Mononuclear cell (primary cell): ENCODE results near the gene SLC35E4. TPM values are rescaled to one million over a fixed set of nuclear protein-coding genes. Genes with fewer than 3 reads are reported as not detected.
"Not testable (repeated sequence)": the region's sequence is repeated elsewhere in the genome, so short reads cannot be mapped to it uniquely, and the experiment has no call there.

Source experiments
- H3K27me3 ChIP-seq: 2 replicates; pipeline ENCODE4 v1.6.0; 2011; ENCODE audit warnings: low read length, control low read depth; ENCODE audit not compliant: insufficient read depth
- H3K4me1 ChIP-seq: 2 replicates; pipeline ENCODE4 v1.5.1; 2011; ENCODE audit warnings: mild to moderate bottlenecking, low read length, control low read depth; ENCODE audit not compliant: insufficient read depth
- H3K4me3 ChIP-seq: 2 replicates; pipeline ENCODE4 v1.5.1; 2011; ENCODE audit warnings: mild to moderate bottlenecking, low read length, moderate library complexity
- H3K9me3 ChIP-seq: 2 replicates; pipeline ENCODE4 v1.5.1; 2011; ENCODE audit warnings: low read depth, mild to moderate bottlenecking, control low read depth, low read length
- total RNA-seq: library from RNA; depleted of rRNA; stranded (reverse); fragments of >200 nt; gene quantifications from one replicate; pipeline ENCODE4 v1.2.3, GENCODE V29; 2012

The SLC35E4 gene
- total RNA-seq, 1 donor, result 4.4 TPM

DNA sequence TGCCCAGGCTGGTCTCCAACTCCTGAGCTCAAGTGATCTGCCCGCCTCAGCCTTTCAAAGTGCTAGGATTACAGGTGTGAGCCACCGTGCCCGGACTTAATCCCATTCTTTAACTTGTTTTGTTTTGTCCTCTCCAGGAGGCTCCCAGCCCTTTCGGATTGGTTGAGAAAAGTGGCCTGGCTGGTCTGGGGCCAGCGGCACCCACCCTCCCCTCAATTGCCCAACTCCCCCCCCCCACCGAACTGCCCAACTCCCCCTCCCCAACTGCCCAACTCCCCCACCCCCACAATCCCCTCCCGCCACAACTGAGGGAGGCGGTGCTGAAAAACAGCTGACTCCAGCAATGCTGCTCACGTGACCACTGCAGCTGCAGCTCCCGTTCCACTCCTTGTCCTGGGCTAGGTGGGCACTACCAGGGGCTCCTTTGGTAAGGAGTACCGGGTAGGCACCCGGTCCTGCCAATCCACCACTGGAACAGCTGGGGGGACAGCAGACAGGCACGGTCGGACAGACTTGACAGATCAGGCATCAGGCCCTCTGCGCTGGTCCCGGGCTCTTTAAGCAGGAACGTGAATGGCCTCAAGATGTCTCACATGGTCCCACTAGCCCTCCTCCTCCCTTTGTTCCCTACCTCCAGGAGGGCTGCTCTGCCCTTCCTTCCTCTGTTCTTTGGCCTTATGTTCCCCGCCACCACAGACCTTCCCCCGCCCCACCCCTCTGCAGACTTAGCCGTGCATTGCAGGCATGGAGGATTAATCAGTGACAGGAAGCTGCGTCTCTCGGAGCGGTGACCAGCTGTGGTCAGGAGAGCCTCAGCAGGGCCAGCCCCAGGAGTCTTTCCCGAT, 28.9 kb upstream of the SLC35E4 start, which contains the start of gene TCN2:
TSS of gene TCN2 (plus strand) at position 720 of the 845 bp plus-strand sequence. CDS start 158 bp downstream, outside the sequence.
- Histone ChIP-seq H3K4me1 (peaks cover 60% of the 10 kb centered on the region), H3K27me3 (no peaks in the 10 kb centered on the region), H3K9me3 (no peaks in the 10 kb centered on the region), H3K4me3 (peak within 1 kb of the TSS; percentile 38)

- H3K4me3 ChIP-seq, result peak overlapping the region; percentile 38
- H3K27me3 ChIP-seq, result no peaks in the 10 kb centered on the region
- H3K4me1 ChIP-seq, result peaks cover 60% of the 10 kb centered on the region
- H3K9me3 ChIP-seq, result no peaks in the 10 kb centered on the region
These were observed 28.2 kb upstream of the SLC35E4 start for GRCh38 chr22:30607300-30607930.

DNA sequence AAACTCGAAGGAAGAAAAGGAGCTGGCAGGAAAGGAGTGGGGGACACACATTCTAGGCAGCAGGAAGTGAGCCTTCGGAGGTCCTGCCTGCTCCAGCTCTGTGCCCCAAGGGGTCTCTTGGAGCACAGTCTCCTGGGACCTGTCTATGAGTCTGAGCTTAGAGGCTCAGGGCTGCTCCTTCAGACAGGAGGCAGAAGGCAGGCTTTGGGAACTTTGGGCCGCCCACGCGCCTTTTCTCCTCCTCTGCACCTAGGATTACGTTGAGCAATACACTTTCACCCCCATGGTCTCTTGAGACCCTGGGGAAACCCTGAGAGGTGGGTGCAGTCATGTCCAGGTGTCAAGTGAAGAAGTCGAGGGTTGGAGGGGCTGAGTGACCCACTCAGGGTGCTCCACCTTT, 27.6 kb upstream of the SLC35E4 start:
- H3K4me1 ChIP-seq, result peaks cover 60% of the 10 kb centered on the region
- no peak overlapping the region for H3K4me3 ChIP-seq
- no peaks in the 10 kb centered on the region for H3K9me3 ChIP-seq
- H3K27me3 ChIP-seq, result no peaks in the 10 kb centered on the region

DNA sequence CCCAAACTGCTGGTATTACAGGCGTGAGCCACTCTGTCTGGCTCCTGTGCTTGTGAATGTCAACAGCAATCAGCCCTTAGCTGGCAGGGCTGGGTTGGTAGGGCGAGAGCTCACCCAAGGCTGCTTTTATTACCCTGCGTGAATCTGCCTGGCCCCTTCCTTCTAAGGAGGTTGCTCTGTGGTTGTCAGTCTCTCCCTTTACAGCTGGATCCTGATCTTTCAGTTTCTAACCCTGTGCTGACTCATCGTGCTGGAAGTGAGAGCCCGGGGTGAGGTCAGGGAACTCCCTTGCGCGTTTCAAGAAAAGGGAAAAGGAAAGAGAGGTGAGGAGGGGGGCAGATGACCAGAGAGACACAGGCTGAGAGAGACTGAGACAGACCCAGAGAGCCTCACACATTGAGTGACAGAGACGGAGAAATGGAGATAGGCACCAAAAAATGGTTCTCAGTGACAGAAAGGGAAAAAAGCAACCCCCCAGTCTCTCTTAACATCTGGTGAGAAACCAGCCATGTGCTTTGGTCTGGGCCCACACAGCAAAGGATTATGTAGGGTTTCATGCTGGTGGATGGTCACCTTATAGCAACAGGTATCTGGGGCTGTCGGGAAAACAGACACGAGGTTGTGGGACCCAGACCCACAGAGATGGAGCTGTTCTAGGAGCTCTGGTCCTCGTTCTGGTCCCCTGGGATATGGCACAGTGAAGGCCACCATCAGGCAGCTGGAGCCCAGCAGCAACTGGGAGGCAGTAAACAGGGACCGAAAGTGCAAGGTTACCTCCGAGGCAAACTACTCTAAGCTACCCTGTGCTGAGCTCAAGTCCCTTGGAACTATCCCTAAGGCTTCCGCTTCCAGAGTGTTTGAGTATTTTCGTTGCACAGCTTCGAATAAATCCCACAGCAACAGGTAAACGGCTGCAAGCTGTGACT, 26.1 kb upstream of the SLC35E4 start:
- Histone ChIP-seq H3K27me3 (no peaks in the 10 kb centered on the region), H3K4me1 (peaks cover 60% of the 10 kb centered on the region), H3K4me3 (no peak overlapping the region), H3K9me3 (no peaks in the 10 kb centered on the region)

DNA sequence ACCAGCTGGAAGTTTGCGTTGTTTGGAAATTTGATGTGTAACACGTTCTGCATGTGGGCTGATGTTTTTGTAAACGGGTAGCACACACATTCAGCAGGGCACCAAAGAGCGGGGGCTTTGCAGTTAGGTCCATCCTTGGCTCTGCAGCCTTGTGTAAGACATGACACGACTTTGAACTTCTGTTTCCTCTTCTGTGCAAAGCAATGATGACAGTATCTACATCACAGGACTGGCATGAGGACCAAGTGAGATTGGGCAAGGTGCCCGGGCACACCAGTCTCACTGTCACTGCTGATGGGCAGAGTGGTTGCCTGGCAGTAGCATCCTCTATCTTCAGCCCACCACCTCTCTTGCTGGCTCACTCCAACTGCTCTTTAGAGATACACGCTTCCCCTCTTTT, 25.3 kb upstream of the SLC35E4 start:
- Histone ChIP-seq H3K4me3 (no peak overlapping the region), H3K9me3 (no peaks in the 10 kb centered on the region), H3K27me3 (no peaks in the 10 kb centered on the region), H3K4me1 (peaks cover 59% of the 10 kb centered on the region)

DNA sequence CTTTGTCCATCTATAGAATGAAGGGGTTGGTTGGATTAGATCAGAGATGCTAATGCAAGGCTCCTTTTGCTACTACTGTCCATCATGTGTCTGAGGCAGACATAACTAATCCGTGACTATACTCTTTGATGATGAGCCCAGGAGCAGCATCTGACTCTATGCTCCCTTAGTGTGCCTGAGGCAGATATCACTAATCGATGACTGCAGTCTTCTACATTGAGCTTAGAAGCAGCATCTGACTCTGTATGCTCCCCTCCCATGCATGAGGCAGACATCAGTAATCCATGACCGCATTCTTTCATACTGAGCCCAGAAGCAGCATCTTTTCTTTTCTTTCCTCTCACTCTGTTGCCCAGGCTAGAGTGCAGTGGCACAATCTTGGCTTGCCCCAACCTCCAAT, 24.4 kb upstream of the SLC35E4 start:
- Histone ChIP-seq H3K4me3 (no peak overlapping the region), H3K9me3 (no peaks in the 10 kb centered on the region), H3K4me1 (peaks cover 59% of the 10 kb centered on the region)

DNA sequence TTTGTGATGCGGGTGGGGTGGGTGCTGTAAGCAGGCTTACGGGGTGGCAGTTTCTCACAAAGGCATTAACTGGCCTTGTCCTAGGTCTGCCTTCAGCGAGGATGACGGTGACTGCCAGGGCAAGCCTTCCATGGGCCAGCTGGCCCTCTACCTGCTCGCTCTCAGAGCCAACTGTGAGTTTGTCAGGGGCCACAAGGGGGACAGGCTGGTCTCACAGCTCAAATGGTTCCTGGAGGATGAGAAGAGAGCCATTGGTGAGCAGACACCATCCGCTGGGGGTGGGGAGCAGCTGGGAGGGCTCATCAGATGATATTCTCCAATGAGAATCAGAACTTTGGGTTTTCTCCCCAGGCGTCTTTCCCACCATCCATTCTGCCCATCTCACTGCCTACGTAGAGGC, 22.8 kb upstream of the SLC35E4 start:
- no peak overlapping the region for H3K4me3 ChIP-seq
- H3K27me3 ChIP-seq, result no peaks in the 10 kb centered on the region
- peaks cover 45% of the 10 kb centered on the region for H3K4me1 ChIP-seq
- H3K9me3 ChIP-seq, result no peaks in the 10 kb centered on the region

More for the DNA sequence above, 24.4 kb upstream of the SLC35E4 start:
- H3K27me3 ChIP-seq, result no peaks in the 10 kb centered on the region

GRCh38 chr22:30614268-30614667, 21.3 kb upstream of the SLC35E4 start:
- H3K9me3 ChIP-seq, result no peaks in the 10 kb centered on the region
- H3K4me3 ChIP-seq, result no peak overlapping the region
- no peaks in the 10 kb centered on the region for H3K27me3 ChIP-seq
- peaks cover 30% of the 10 kb centered on the region for H3K4me1 ChIP-seq

GRCh38 chr22:30614879-30615278, 20.7 kb upstream of the SLC35E4 start:
- Histone ChIP-seq H3K9me3 (no peaks in the 10 kb centered on the region), H3K4me1 (peaks cover 24% of the 10 kb centered on the region), H3K4me3 (no peak overlapping the region)

DNA sequence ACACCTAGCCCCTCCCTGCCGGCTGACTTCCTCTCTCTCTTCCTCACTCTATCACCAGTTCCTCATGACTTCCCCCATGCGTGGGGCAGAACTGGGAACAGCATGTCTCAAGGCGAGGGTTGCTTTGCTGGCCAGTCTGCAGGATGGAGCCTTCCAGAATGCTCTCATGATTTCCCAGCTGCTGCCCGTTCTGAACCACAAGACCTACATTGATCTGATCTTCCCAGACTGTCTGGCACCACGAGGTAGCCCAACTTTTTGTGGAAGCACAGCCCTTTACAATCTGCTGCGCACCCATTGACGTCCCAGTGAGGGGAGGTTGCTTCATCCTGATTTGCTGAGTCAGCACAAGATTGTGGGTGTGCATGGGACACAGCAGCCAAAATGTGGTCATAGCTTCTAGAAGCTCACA, 20.0 kb upstream of the SLC35E4 start:
- Histone ChIP-seq H3K9me3 (no peaks in the 10 kb centered on the region), H3K27me3 (no peaks in the 10 kb centered on the region), H3K4me3 (no peak overlapping the region), H3K4me1 (peaks cover 18% of the 10 kb centered on the region)

More at GRCh38 chr22:30614879-30615278, 20.7 kb upstream of the SLC35E4 start:
- no peaks in the 10 kb centered on the region for H3K27me3 ChIP-seq

- no peaks in the 10 kb centered on the region for H3K27me3 ChIP-seq
- no peak overlapping the region for H3K4me3 ChIP-seq
- no peaks in the 10 kb centered on the region for H3K9me3 ChIP-seq
- peaks cover 12% of the 10 kb centered on the region for H3K4me1 ChIP-seq
These were observed 17.8 kb upstream of the SLC35E4 start for GRCh38 chr22:30617819-30618218.

DNA sequence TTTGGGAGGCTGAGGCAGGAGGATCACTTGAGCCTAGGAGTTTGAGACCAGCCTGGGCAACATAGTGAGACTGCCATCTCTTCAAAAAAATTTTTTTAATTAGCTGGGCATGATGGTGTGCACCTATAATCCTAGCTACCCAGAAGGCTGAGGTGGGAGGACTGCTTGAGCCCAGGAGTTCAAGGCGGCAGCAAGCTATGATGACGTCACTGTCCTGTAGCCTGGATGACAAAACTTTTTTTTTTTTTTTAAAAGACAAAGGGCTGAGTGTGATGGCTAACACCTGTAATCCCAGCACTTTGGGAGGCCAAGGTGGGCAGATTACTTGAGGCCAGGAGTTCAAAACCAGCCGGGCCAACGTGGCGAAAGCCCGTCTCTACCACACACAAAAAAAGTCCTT, 15.7 kb upstream of the SLC35E4 start:
- H3K4me3 ChIP-seq, H3K9me3 ChIP-seq, H3K27me3 ChIP-seq: not testable (repeated sequence)
- peaks cover 12% of the 10 kb centered on the region for H3K4me1 ChIP-seq

DNA sequence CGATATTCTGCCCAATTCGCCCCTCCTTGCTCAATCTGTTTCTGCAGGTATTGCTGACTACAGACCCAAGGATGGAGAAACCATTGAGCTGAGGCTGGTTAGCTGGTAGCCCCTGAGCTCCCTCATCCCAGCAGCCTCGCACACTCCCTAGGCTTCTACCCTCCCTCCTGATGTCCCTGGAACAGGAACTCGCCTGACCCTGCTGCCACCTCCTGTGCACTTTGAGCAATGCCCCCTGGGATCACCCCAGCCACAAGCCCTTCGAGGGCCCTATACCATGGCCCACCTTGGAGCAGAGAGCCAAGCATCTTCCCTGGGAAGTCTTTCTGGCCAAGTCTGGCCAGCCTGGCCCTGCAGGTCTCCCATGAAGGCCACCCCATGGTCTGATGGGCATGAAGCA, 9.2 kb upstream of the SLC35E4 start:
- H3K9me3 ChIP-seq, result no peaks in the 10 kb centered on the region
- H3K4me3 ChIP-seq, result no peak overlapping the region
- H3K27me3 ChIP-seq, result no peaks in the 10 kb centered on the region
- H3K4me1 ChIP-seq, result no peaks in the 10 kb centered on the region

DNA sequence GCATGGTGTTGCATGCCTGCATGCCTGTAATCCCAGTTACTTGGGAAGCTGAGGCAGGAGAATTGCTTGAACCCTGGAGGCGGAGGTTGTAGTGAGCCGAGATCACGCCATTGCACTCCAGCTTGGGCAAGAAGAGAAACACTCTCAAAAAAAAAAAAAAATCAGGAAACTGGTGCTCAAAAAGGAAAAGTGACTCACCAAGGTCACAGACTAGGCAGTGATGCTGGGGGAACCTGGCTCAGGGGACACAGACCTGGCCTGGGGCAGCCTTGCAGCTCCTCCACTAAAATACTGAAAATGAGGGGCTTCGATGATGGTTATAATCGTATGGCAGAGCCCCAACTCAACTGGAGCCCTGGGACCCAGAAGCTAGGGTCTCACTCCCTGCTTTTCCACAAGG, 8.1 kb upstream of the SLC35E4 start:
- H3K4me3 ChIP-seq, result no peak overlapping the region
- no peaks in the 10 kb centered on the region for H3K27me3 ChIP-seq
- no peaks in the 10 kb centered on the region for H3K4me1 ChIP-seq
- H3K9me3 ChIP-seq, result no peaks in the 10 kb centered on the region

DNA sequence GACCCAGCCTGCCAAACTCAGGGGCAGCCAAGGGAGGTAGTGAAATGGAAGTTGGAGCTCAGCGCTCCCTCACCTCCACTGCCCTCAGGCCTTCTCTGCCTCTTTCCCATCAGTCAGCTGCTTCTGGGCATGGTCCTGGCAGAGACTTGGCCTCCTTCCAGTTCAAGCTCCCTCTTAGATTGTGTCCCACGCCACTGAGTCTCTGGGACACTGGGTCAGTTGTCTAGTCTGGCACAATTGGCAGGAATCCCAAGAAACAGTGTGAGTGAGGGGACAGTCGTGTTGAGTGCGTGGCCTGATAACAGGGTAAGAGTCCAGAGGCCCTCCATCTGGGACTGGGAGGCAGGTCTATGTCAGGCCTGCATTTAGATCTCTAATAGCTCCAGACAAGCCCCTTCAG, 7.1 kb upstream of the SLC35E4 start:
- H3K27me3 ChIP-seq, result no peaks in the 10 kb centered on the region
- no peak overlapping the region for H3K4me3 ChIP-seq
- H3K4me1 ChIP-seq, result no peaks in the 10 kb centered on the region
- H3K9me3 ChIP-seq, result no peaks in the 10 kb centered on the region
